Limb (tissue), 2 donors: Measurements from ENCODE around the gene TH.

Experiments
- DNase-seq, 2 donors: peaks; one replicate each; pipeline ENCODE4 v3.0.0-alpha.2; 2016; ENCODE audit errors: extremely low spot score in 2 of 2

The TH gene

GRCh38 chr11:2143477-2143798 is 28.2 kb downstream of the TH start:
- DNase-seq: no peak

DNA sequence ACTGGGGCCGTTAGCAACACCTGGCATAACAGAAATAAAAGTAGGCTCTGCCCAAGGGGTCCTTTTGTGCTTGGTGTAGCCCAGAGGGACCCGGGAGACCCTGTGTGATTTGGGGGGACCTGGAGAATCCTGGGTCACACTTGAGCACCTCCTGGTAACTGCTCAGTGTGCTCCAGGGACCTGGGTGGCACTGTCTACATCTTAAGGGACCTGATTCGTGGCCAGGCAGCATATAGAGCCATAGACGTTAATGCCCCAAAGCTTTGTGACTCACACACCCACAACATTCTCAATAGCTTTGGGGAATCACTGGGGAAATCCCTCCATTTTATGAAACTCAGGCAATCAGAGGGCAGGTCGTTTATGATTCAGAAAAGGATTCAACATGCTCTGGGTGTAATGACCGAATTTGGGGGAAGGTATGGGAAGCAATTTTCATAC is 28.8 kb downstream of the TH start:
- no peak for DNase-seq

DNA sequence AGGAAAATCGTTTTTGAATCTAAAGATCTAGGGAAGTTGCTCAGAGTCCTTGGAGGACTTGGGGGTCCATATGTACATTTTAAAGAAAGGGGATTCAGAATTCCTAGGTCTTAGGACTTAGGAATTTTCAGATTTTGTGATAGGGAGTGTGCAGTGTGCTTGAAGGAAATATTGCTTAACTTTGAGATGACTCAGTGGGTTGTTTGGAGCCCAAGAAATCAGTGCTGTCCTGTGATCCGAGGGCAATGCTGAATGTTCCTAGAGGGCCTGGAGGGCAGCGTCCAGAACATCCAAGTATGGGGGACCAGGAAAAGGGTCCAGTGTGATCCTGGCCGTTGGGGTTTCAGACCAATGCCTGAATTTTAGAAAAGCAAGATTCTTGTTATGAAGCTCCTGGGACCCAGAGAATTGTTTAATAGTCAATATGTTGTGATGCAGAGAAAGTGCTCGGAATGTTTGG is 29.3 kb downstream of the TH start:
- DNase-seq: no peak

- no peak for DNase-seq
Observed at GRCh38 chr11:2140411-2141400, 30.9 kb downstream of the TH start.

GRCh38 chr11:2139621-2140337 is 31.8 kb downstream of the TH start:
- peak in 1 of 2 donors; percentile 77 for DNase-seq

- peak in 1 of 2 donors; percentile 83 for DNase-seq
Observed at GRCh38 chr11:2139123-2139521, 32.5 kb downstream of the TH start, which contains the start of gene IGF2. IGF2 (minus strand) TSS chr11:2139389; CDS start chr11:2135523, 3,866 bp downstream.

DNA sequence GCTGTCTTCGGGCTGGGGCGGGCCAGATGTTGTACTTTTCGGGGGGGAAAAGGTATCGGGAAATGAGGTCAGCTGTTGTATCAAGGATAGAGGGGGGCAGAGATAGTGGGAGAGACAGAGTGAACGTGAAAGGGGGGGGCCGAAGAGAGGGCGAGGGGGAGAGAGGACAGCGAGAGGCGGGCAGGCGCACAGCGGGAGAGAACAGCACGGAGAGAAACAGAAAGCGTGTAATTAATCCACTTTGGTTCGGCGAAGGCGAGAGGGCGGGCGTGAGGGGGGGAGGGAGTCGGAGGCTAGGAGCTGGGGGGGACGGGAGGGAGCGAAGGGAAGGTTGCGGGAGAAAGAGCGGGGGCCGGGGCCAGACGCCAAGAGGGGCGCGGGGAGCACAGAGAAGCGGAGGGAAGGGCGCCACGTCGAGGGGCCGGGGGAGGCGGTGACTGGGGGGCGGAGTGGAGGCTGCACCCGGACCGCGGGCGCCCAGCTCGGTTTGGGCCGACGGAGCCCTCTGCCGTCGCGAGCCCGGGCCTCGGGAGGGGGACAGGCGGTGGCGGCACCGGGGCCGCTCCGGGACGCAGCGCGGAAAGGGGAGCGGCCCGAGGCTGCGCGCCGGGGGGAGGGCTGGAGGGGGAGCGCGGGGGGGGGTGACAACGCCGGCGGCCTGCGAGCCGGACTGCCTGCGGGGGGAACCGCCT is 33.0 kb downstream of the TH start:
- no peak for DNase-seq

GRCh38 chr11:2138068-2138430 is 33.6 kb downstream of the TH start:
- DNase-seq: no peak

- DNase-seq: peak in 1 of 2 donors; percentile 85
Observed at GRCh38 chr11:2137202-2138067, 34.2 kb downstream of the TH start.

DNA sequence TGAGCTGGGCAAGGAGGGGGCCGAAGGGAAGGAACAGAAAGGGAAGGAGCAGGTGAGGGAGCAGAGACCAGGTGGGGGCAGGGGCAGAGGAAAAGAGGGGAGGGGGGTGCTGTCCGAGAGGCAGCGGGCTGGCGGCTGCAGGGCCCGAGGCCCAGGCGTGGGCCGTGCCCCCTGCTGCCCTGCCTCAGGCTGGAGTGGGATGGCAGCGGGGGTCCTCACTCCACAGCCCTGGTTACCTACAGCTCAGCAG is 34.7 kb downstream of the TH start:
- DNase-seq: no peak

DNA sequence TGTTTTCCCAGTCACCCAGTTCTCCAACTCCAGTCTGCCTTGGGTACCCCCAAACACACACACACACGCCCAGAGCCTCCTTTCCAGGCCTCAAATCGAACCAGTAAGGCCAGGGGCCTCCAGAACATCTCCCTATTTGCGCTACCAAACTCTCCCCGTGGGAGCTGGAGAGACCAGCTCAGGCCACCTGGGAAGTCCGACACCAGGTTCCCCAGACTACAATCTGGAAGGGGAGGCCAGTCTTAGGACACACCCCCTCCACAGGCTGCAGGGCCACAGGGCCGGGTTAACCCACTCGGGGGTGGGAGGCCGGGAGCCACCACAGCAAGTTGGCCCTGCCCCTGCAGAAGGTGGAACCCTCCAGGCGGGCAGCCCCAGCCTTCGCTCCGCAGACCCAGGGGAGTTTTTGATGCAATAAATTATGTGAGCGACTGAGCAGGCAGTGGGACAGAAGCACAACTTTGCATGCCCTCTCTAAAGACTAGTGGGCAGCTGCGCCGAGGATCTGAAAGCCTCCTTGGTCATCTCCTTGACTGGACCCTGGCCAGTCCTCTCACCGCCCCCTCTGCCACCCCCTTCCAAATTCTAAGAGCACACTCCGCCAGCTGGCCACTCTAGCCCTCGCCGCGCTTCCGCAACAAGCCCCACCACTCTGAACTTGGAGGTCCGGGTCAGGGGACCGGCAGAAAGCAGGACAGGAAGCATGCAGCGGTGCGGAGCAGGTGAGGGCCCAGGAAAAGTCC is 35.2 kb downstream of the TH start:
- DNase-seq: no peak

- DNase-seq: no peak
Observed at GRCh38 chr11:2135648-2136201, 35.9 kb downstream of the TH start.

DNA sequence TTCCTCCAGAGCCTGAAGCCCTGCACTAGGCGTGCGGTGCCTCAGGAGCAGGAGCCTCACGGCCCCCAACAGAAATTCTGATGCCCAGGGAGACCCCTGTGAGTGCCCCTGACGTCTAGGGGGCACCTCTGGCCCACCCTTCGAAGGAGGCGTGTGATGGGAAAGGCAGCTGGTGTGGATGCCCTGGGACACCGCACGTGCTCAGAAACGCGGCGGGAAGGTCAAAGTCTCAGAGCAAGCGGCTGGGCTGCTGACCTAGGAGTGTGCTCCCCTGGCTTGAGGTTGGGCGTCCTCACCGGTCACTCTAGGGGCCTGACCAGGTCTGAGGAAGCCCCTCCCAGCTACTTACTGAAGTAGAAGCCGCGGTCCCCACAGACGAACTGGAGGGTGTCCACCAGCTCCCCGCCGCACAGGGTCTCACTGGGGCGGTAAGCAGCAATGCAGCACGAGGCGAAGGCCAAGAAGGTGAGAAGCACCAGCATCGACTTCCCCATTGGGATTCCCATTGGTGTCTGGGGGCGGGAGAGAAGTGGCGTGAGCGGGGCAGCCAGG is 36.5 kb downstream of the TH start:
- no peak for DNase-seq

- no peak for DNase-seq
Observed at GRCh38 chr11:2134022-2135010, 37.3 kb downstream of the TH start.

DNA sequence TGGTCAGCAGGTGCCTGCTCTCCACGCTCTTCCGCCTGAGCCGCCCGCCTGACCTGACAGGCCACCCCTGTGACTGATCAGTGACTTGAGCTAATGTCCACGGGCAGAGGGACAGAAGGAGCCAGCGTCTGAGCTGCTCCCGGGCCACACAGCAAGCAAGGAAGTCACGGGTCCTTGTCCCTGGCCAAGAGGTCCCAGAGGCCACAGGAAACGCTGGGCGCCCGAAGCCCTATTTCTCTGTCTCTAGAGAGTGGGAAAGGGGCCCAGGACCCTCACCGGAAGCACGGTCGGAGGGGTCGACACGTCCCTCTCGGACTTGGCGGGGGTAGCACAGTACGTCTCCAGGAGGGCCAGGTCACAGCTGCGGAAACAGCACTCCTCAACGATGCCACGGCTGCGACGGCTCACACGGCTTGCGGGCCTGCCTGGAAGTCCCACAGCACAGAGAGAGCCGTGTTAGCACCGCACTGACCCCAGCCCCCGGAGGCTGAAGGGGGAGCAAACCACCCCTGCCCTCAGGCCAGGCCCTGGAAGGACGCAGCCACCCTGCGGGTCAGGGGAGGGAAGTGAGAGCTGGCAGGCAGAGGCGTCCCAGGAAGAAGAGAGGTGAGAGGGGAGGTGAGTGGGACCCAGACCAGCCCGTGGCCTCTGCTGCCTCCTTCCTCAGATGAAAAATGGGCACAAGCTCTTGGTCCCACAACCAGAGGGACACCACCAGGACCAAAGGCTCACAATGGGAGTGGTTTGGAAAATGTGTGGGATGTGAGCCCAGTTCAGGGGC is 38.2 kb downstream of the TH start:
- DNase-seq: no peak

GRCh38 chr11:2132874-2133240 is 38.8 kb downstream of the TH start:
- DNase-seq: no peak

GRCh38 chr11:2132246-2132645 is 39.4 kb downstream of the TH start:
- DNase-seq: no peak
